Neural cell (in vitro differentiated cells): ENCODE data around the gene COPS2. TPM values are rescaled to one million over a fixed set of nuclear protein-coding genes. Genes with fewer than 3 reads are reported as not detected.

Source experiments
- H2AFZ ChIP-seq: fragments of 200-600, 300-800 bp; sonication (generic), shearing (Covaris generic); 2 replicates; pipeline ENCODE4 v1.6.0; 2014; ENCODE audit warnings: low read depth, mild to moderate bottlenecking, antibody characterized with exemption, low read length, moderate library complexity
- H3F3A ChIP-seq: fragments of 200-600 bp; shearing (Covaris generic); 2 replicates; pipeline ENCODE4 v1.6.1; 2016; ENCODE audit warnings: mild to moderate bottlenecking, moderate library complexity, mixed read lengths, antibody characterized with exemption, low read length; ENCODE audit not compliant: insufficient read depth, poor library complexity, severe bottlenecking
- H3K27ac ChIP-seq: fragments of 200-600, 300-800 bp; sonication (generic), shearing (Covaris generic); 2 replicates; pipeline ENCODE4 v1.5.1; 2014; ENCODE audit warnings: mild to moderate bottlenecking, low read length, moderate library complexity
- H3K27me3 ChIP-seq: fragments of 300-800, 200-600 bp; sonication (generic), shearing (Covaris generic); 2 replicates; pipeline ENCODE4 v1.6.0; 2014; ENCODE audit warnings: mild to moderate bottlenecking, low read depth, low read length, moderate library complexity; ENCODE audit not compliant: insufficient read depth
- H3K36me3 ChIP-seq: fragments of 300-800, 200-600 bp; sonication (generic), shearing (Covaris generic); 2 replicates; pipeline ENCODE4 v1.5.1; 2014; ENCODE audit warnings: mild to moderate bottlenecking, antibody characterized with exemption, low read length, moderate library complexity; ENCODE audit not compliant: insufficient read depth
- H3K4me2 ChIP-seq: fragments of 300-800, 200-600 bp; sonication (generic), shearing (Covaris generic); 2 replicates; pipeline ENCODE4 v1.6.0; 2014; ENCODE audit warnings: mild to moderate bottlenecking, low read length
- H3K4me3 ChIP-seq: fragments of 300-800, 200-600 bp; sonication (generic), shearing (Covaris generic); 2 replicates; pipeline ENCODE4 v1.5.1; 2014; ENCODE audit warnings: mild to moderate bottlenecking, low read length, moderate library complexity
- H3K79me2 ChIP-seq: fragments of 200-600 bp; shearing (Covaris generic); replicated peaks from 2 replicates; pipeline ENCODE4 v1.6.0; 2014; ENCODE audit warnings: mild to moderate bottlenecking, low read length, moderate library complexity; ENCODE audit not compliant: insufficient read depth
- H3K9ac ChIP-seq: fragments of 300-800, 200-600 bp; sonication (generic), shearing (Covaris generic); 2 replicates; pipeline ENCODE4 v1.6.1; 2016; ENCODE audit warnings: mild to moderate bottlenecking, low read length, mixed read lengths
- H3K9me2 ChIP-seq: fragments of 200-600 bp; shearing (Covaris generic); 2 replicates; pipeline ENCODE4 v1.6.1; 2016; ENCODE audit warnings: mild to moderate bottlenecking, low read length, mixed read lengths; ENCODE audit not compliant: insufficient read depth
- H3K9me3 ChIP-seq: fragments of 200-600, 300-800 bp; sonication (generic), shearing (Covaris generic); 2 replicates; pipeline ENCODE4 v1.6.1; 2016; ENCODE audit warnings: mild to moderate bottlenecking, mixed run types, low read length, moderate library complexity, mixed read lengths
- H4K20me1 ChIP-seq: fragments of 200-600 bp; shearing (Covaris generic); 2 replicates; pipeline ENCODE4 v1.6.1; 2016; ENCODE audit warnings: mild to moderate bottlenecking, mixed run types; ENCODE audit not compliant: insufficient read depth
- CTCF ChIP-seq: fragments of 450-650 bp; IDR thresholded peaks from 2 replicates; pipeline ENCODE4 v1.5.1; 2014; ENCODE audit warnings: antibody characterized with exemption, mild to moderate bottlenecking, moderate library complexity; ENCODE audit not compliant: poor library complexity, severe bottlenecking
- EP300 ChIP-seq: fragments of 450-650 bp; conservative IDR thresholded peaks from 2 replicates; pipeline ENCODE4 v1.6.1; 2014; ENCODE audit warnings: antibody characterized with exemption, mild to moderate bottlenecking, moderate library complexity; ENCODE audit not compliant: poor library complexity, severe bottlenecking
- EZH2 ChIP-seq: fragments of 200-600, 300-800 bp; shearing (Covaris generic), sonication (generic); IDR thresholded peaks from 2 replicates; pipeline ENCODE4 v1.6.1; 2014; ENCODE audit warnings: antibody characterized with exemption, low read length, borderline replicate concordance, mild to moderate bottlenecking; ENCODE audit not compliant: insufficient read depth, poor library complexity, severe bottlenecking
- MXI1 ChIP-seq: fragments of 450-650 bp; conservative IDR thresholded peaks from 2 replicates; pipeline ENCODE4 v1.6.1; 2014; ENCODE audit warnings: antibody characterized with exemption, mild to moderate bottlenecking; ENCODE audit not compliant: poor library complexity, severe bottlenecking
- POLR2AphosphoS5 ChIP-seq: IDR thresholded peaks from 2 replicates; pipeline ENCODE4 v1.6.1; 2012
- RAD21 ChIP-seq: fragments of 450-650 bp; conservative IDR thresholded peaks from 2 replicates; pipeline ENCODE4 v1.6.1; 2014; ENCODE audit warnings: antibody characterized with exemption, mild to moderate bottlenecking, moderate library complexity
- REST ChIP-seq: IDR thresholded peaks from 2 replicates; pipeline ENCODE4 v1.6.1; 2012; ENCODE audit warnings: borderline replicate concordance
- SMC3 ChIP-seq: fragments of 450-650 bp; conservative IDR thresholded peaks from 2 replicates; pipeline ENCODE4 v1.6.1; 2014; ENCODE audit warnings: antibody characterized with exemption, mild to moderate bottlenecking, moderate library complexity; ENCODE audit not compliant: poor library complexity
- TAF1 ChIP-seq: IDR thresholded peaks from 2 replicates; pipeline ENCODE4 v1.6.1; 2012; ENCODE audit warnings: low read depth
- polyA plus RNA-seq: library from polyadenylated mRNA; depleted of rRNA; stranded (reverse); fragments of >200 nt; gene quantifications from 2 replicates; pipeline ENCODE4 v1.2.3, GENCODE V29; 2014

COPS2 gene
- polyA plus RNA-seq, 1 donor from 2014 or later = 88.8 TPM

- Histone ChIP-seq H2AFZ (no peak overlapping the region), H3K27me3 (no peaks in the 10 kb centered on the region), H4K20me1 (no peaks in the 10 kb centered on the region), H3K9me3 (no peaks in the 10 kb centered on the region), H3F3A (no peaks in the 10 kb centered on the region), H3K9ac (no peak overlapping the region), H3K4me3 (no peak overlapping the region), H3K27ac (no peak overlapping the region), H3K79me2 (no peaks in the 10 kb centered on the region), H3K9me2 (no peaks in the 10 kb centered on the region), H3K4me2 (no peak overlapping the region), H3K36me3 (no peaks in the 10 kb centered on the region)
- TF ChIP-seq POLR2AphosphoS5 (no peak), RAD21 (no peak), TAF1 (no peak), CTCF (no peak), SMC3 (no peak), EZH2 (no peak), REST (no peak), MXI1 (no peak), EP300 (no peak)
Observed at GRCh38 chr15:49082960-49083359, 72.4 kb downstream of the COPS2 start.

GRCh38 chr15:49079340-49080039 is 75.9 kb downstream of the COPS2 start:
- Histone ChIP-seq H2AFZ (no peak overlapping the region), H3K79me2 (no peaks in the 10 kb centered on the region), H3K4me3 (no peak overlapping the region), H3K9me3 (no peaks in the 10 kb centered on the region), H3K27me3 (no peaks in the 10 kb centered on the region), H3K4me2 (no peak overlapping the region), H3K36me3 (no peaks in the 10 kb centered on the region), H4K20me1 (no peaks in the 10 kb centered on the region), H3K9ac (no peak overlapping the region), H3K27ac (no peak overlapping the region), H3K9me2 (no peaks in the 10 kb centered on the region), H3F3A (no peaks in the 10 kb centered on the region)
- TF ChIP-seq MXI1 (no peak), REST (no peak), CTCF (no peak), EP300 (no peak)
